PFSK-1 (cell line): ENCODE data around the gene OR10D3.

Experiments
- FOXP2 ChIP-seq: optimal IDR thresholded peaks from 2 replicates; pipeline ENCODE3; 2011; ENCODE audit warnings: borderline replicate concordance, control low read depth, inconsistent platforms; ENCODE audit not compliant: insufficient read depth; ENCODE audit errors: extremely low read length, extremely low read depth
- POLR2AphosphoS5 ChIP-seq: IDR thresholded peaks from 2 replicates; pipeline ENCODE4 v1.6.1; 2012; ENCODE audit warnings: low read depth, mild to moderate bottlenecking, control low read depth, low read length, moderate library complexity
- REST ChIP-seq, 2 experiments: IDR thresholded peaks; 2 replicates each; pipeline versions ENCODE4 v1.6.1 to v1.8.0; 2011 to 2012; ENCODE audit warnings: low read depth in 2 of 2, low read length in 2 of 2, control low read depth in 1 of 2, inconsistent platforms in 1 of 2, mild to moderate bottlenecking in 1 of 2, moderate library complexity in 1 of 2; ENCODE audit not compliant: insufficient read depth in 1 of 2
- SIN3A ChIP-seq: IDR thresholded peaks from 2 replicates; pipeline ENCODE4 v1.6.1; 2012; ENCODE audit warnings: mild to moderate bottlenecking, low read length, moderate library complexity, borderline replicate concordance; ENCODE audit not compliant: insufficient read depth
- TAF1 ChIP-seq: IDR thresholded peaks from 2 replicates; pipeline ENCODE4 v1.6.1; 2012; ENCODE audit warnings: low read length, control low read depth, borderline replicate concordance; ENCODE audit not compliant: insufficient read depth

DNA sequence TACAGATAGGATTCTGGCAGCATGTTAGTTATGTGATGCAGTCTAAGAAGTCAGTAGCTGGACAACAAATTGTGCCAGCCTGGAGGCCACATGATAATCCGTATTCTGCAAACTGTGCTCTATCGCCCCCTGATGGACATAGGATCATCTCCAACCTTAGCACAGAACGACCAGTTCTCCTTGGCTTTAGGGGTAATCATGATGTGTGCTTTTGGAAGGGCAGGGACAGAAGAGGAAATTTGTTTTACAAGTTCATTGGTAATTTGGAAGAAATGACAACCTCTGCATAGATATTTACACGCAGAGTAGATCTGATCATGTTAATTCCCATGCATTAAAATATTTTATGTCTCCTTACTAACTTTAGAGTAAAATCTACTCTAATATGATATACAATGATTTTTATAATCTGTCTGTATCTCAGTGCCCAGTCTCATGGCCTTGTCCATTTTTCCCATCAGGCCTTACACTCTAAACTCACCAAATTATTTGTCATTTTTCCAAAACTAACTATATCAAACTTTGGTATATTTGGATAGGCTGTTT is 12.1 kb downstream of the OR10D3 start:
- TF ChIP-seq REST (IDR thresholded peaks at IDR 0.05; ENCODE audit: insufficient read depth in 1 of 2, low read depth in 2 of 2, low read length in 2 of 2) (no peak), POLR2AphosphoS5 (no peak), SIN3A (no peak), TAF1 (no peak), FOXP2 (no peak)
